Right lobe of liver (tissue), 6 donors: ENCODE results near the gene STARD6. TPM values are rescaled to one million over a fixed set of nuclear protein-coding genes. Genes with fewer than 3 reads are reported as not detected.
"Not testable (repeated sequence)": the region's sequence is repeated elsewhere in the genome, so short reads cannot be mapped to it uniquely, and the experiment has no call there.

Experiments
- ATAC-seq, 4 donors: fragments of 200-7000 bp; cut with Tn5 transposase; one replicate each; pipeline ENCODE4 v1.9.1; 2020; ENCODE audit warnings: mild to moderate bottlenecking in 4 of 4, moderate library complexity in 4 of 4
- DNase-seq, 3 donors: peaks; one replicate each; pipeline ENCODE4 v3.0.0-alpha.2; 2020
- H3K27ac ChIP-seq, 3 donors: fragments of 200-600 bp; one replicate each; pipeline ENCODE4 v1.8.0; 2022
- H3K27me3 ChIP-seq, 2 donors: fragments of 200-600 bp; one replicate each; pipeline ENCODE4 v1.8.0; 2022
- H3K36me3 ChIP-seq, 4 donors: fragments of 200-600 bp; sonication (generic) in 1 of 4; one replicate each; pipeline versions ENCODE4 v1.5.1 to v1.8.0; 2017 to 2022; ENCODE audit warnings: control low read depth in 1 of 4
- H3K4me1 ChIP-seq, 4 donors: fragments of 200-600 bp; sonication (generic) in 1 of 4; one replicate each; pipeline versions ENCODE4 v1.5.1 to v1.8.0; 2017 to 2022; ENCODE audit warnings: control low read depth in 1 of 4
- H3K4me3 ChIP-seq, 3 donors: fragments of 200-600 bp; one replicate each; pipeline ENCODE4 v1.8.0; 2022
- H3K9me3 ChIP-seq, 4 donors: fragments of 200-600 bp; sonication (generic) in 1 of 4; one replicate each; pipeline versions ENCODE4 v1.5.1 to v1.8.0; 2017 to 2022; ENCODE audit warnings: control low read depth in 1 of 4
- CTCF ChIP-seq, 4 donors: fragments of 200-600 bp in 3 of 4; fragments of 450-650 bp in 1 of 4; IDR thresholded peaks; one replicate each; pipeline versions ENCODE4 v1.5.1 to v1.8.0; 2016 to 2022; ENCODE audit warnings: antibody characterized with exemption in 4 of 4, mild to moderate bottlenecking in 2 of 4
- POLR2A ChIP-seq: fragments of 450-650 bp; IDR thresholded peaks from one replicate; pipeline ENCODE4 v1.6.1; 2017; ENCODE audit warnings: antibody characterized with exemption, mild to moderate bottlenecking
- WGBS: methylation state at CpG from one replicate; pipeline ENCODE4 v1.1.6; 2018; ENCODE audit warnings: low coverage, low lambda C conversion rate; ENCODE audit not compliant: insufficient coverage; ENCODE audit errors: missing lambda C conversion rate; 5-methylcytosine and 5-hydroxymethylcytosine counted together
- intact Hi-C, 2 donors: fragments of 100-400 bp; cut with DNase I; formaldehyde crosslinking; loops; one replicate each; pipeline versions ENCODE4 v1.11.2 to v1.14.1; 2022
- total RNA-seq, 6 experiments: library from RNA; depleted of rRNA in 2 of 6; stranded (reverse); fragments of >200 nt in 2 of 6; fragmentation: NEBNext Ultra II Directional in 3 of 6; extraction: Animal tissue kit (Norgen Biotek cat#: 25700) in 3 of 6; gene quantifications; one replicate each; pipeline versions ENCODE4 v1.1.0 to v1.2.4, GENCODE V29; 2016 to 2023
- donor health status: DM: no; HTN: yes; CAD: no.
- donor health status: DM: no; HTN: no; CAD: no.
- donor health status: DM: no; HTN: no; CAD: no.
- donor health status: DM: no; HTN: yes; CAD: no.
- donor health status: DM: no; HTN: yes; CAD: no.

The STARD6 gene
- total RNA-seq, 6 experiments from 2014 or later, result not detected

DNA sequence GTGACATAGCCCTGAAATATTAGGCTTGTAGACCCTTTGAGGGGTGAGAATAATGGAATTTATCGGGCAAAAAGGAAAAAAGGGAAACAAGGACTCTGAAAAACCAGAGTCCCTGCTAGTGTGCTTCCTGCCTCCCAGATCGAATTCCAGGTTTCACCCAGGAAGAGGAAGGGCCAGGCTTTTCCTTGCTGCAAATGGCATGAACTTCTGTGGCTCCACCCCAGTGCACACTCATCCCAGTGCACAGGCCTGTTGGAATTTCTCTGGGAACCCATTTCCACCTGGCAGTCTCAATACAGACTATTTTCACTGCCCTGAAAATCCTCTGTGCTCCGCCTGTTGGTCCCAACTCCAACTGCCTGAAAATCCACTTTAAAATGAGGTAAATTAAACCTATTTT, 30.0 kb upstream of the STARD6 start:
- WGBS, result 56% methylated on average over 3 of the region's 3 CpGs
- no peaks in the 10 kb centered on the region for H3K4me1 ChIP-seq
- intact Hi-C loops, result loop anchor here in 1 of 2 donors (5.0 kb wide), 1 partner anchor 285 kb away; no protein-coding TSS in a partner anchor
- H3K4me3 ChIP-seq, result no peak overlapping the region
- H3K36me3 ChIP-seq, result no peaks in the 10 kb centered on the region
- ATAC-seq (no peak), DNase-seq (no peak)
- no peaks in the 10 kb centered on the region for H3K27me3 ChIP-seq
- H3K27ac ChIP-seq, result no peak overlapping the region
- TF ChIP-seq POLR2A (no peak), CTCF (IDR thresholded peaks at IDR 0.05) (no peak)
- H3K9me3 ChIP-seq, result no peaks in the 10 kb centered on the region

DNA sequence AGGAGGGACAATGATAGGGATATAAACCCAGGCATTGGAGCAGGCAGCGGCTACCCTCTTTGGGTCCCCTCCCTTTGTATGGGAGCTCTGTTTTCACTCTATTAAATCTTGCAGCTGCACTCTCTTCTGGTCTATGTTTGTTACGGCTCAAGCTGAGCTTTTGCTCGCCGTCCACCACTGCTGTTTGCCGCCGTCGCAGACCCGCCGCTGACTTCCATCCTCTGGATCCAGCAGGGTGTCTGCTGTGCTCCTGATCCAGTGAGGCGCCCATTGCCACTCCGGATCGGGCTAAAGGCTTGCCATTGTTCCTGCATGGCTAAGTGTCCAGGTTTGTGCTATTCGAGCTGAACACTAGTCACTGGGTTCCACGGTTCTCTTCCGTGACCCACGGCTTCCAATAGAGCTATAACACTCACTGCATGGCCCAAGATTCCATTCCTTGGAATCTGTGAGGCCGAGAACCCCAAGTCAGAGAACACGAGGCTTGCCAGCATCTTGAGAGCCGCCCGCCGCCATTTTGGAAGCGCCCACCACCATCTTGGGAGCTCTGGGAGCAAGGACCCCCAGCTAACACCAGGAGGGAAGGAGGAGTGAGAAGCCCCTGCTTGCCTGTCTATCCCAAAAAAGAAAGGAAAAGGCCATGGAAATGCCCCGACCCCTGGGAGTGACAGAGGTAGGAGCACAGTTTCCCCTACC, 29.3 kb upstream of the STARD6 start:
- not testable (repeated sequence) for ATAC-seq, H3K27ac ChIP-seq, H3K9me3 ChIP-seq, DNase-seq, H3K27me3 ChIP-seq, H3K36me3 ChIP-seq, H3K4me1 ChIP-seq, H3K4me3 ChIP-seq
- WGBS, result 69% methylated on average over 6 of the region's 23 CpGs
- intact Hi-C loops, result loop anchor here in 1 of 2 donors (5.0 kb wide), 1 partner anchor 285 kb away; no protein-coding TSS in a partner anchor

GRCh38 chr18:54386043-54386442, 28.4 kb upstream of the STARD6 start:
- no peaks in the 10 kb centered on the region for H3K27me3 ChIP-seq
- H3K36me3 ChIP-seq, result no peaks in the 10 kb centered on the region
- intact Hi-C loops, result loop anchor here in 1 of 2 donors (5.0 kb wide), 1 partner anchor 286 kb away; no protein-coding TSS in a partner anchor
- DNase-seq (no peak), ATAC-seq (no peak)
- H3K27ac ChIP-seq, result no peak overlapping the region
- 61% methylated on average over 4 of the region's 4 CpGs for WGBS
- TF ChIP-seq POLR2A (no peak), CTCF (IDR thresholded peaks at IDR 0.05) (no peak)
- H3K4me1 ChIP-seq, result no peaks in the 10 kb centered on the region
- H3K9me3 ChIP-seq, result no peaks in the 10 kb centered on the region
- H3K4me3 ChIP-seq, result no peak overlapping the region

DNA sequence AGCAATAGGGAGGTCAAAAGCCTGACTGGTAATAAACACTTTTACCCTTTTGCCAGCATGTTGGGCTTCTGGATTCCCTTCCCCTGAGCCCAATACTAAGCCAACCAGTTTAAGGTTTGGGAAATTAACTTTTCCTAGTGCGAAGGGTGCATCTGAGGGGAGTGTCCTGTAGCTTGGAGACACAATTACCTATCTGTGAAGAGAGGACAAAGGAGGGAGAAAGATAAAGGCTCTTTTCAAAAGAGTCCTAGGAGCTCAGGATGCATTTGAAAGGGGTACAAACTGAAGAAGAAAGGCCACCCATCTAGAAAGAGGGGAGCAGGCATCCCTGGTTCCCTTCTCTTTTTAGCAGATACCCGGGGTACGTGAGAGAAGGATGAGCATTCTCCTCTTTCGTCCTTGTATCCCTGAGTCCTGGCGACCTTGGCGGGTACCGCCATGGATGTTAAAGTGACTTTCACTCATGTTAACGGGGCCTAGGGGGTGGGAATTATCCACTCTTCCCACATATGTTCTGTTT, 25.1 kb upstream of the STARD6 start:
- 90% methylated on average over 2 of the region's 8 CpGs for WGBS
- no peak for TF ChIP-seq CTCF (IDR thresholded peaks at IDR 0.05)
- no peak for TF ChIP-seq POLR2A
- DNase-seq, result no peak

DNA sequence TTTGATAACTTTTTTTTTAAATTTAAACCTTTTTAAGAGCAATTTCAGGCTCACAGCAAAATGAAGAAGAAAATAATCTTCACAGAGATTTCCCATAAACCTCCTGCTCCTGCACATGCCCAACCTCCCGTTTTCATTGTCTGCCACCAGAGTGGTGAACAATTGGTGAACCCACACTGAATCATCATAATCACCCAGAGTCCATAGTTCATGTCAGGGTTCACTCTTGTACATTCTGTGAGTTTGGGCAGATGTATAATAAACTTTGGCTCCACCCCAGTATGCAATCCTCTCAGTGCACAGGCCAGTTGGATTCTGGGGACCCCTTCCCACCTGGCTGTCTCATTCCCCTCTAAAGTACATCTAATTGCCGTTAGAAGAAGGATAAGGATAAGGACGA, 24.4 kb upstream of the STARD6 start:
- Histone ChIP-seq H3K4me1 (no peaks in the 10 kb centered on the region), H3K4me3 (no peak overlapping the region), H3K36me3 (no peaks in the 10 kb centered on the region), H3K27ac (no peak overlapping the region), H3K9me3 (no peaks in the 10 kb centered on the region), H3K27me3 (no peaks in the 10 kb centered on the region)
- 78% methylated on average over 3 of the region's 3 CpGs for WGBS
- intact Hi-C loops, result no loop called here
- no peak for DNase-seq
- TF ChIP-seq POLR2A (no peak), CTCF (IDR thresholded peaks at IDR 0.05) (no peak)
- no peak for ATAC-seq

More for the DNA sequence above, 25.1 kb upstream of the STARD6 start:
- H3K27me3 ChIP-seq, result no peaks in the 10 kb centered on the region
- intact Hi-C loops, result no loop called here
- no peak overlapping the region for H3K27ac ChIP-seq
- no peaks in the 10 kb centered on the region for H3K36me3 ChIP-seq
- no peak overlapping the region for H3K4me3 ChIP-seq
- no peaks in the 10 kb centered on the region for H3K4me1 ChIP-seq
- H3K9me3 ChIP-seq, result no peaks in the 10 kb centered on the region
- ATAC-seq, result no peak
